ENCODE measurements around the gene COG3. TPM values are rescaled to one million over a fixed set of nuclear protein-coding genes. Genes with fewer than 3 reads are reported as not detected.

COG3 gene
- total and polyA plus RNA-seq, 2 of the 13 experiments (the other 11 are each of a cell fraction or from before 2014, with no cell fraction given), result 37.8 to 47.5 TPM

GRCh38 chr13:45464141-45464686 is 525 bp upstream of the COG3 start (continued):
- TF ChIP-seq ZNF142 (CRISPR knock-in tag; IDR thresholded peaks at IDR 0.05) (no peak), ZNF644 (CRISPR knock-in tag; IDR thresholded peaks at IDR 0.05; ENCODE audit: low read depth) (no peak), REPIN1 (CRISPR knock-in tag; IDR thresholded peaks at IDR 0.05; ENCODE audit: borderline replicate concordance, low read depth) (0 out of 2 replicates have a peak, but pooled peaks have one; percentile 10), ZMYM3 (CRISPR knock-in tag; IDR thresholded peaks at IDR 0.05) (no peak), ZSCAN21 (CRISPR knock-in tag; IDR thresholded peaks at IDR 0.05; ENCODE audit: borderline replicate concordance) (peak; percentile 49; the same call in 1 of the 2 replicates), ATF4 (CRISPR knock-in tag; IDR thresholded peaks at IDR 0.05) (0 out of 4 replicates have a peak, but pooled peaks of 1 of the 2 experiments have one; percentile 61), MATR3 (CRISPR knock-in tag; IDR thresholded peaks at IDR 0.05) (no peak), CSRNP1 (CRISPR knock-in tag; IDR thresholded peaks at IDR 0.05) (no peak), TFAP4 (IDR thresholded peaks at IDR 0.05; ENCODE audit: borderline replicate concordance, low read depth) (peak; percentile 71; the same call in 1 of the 2 replicates), RFX3 (CRISPR knock-in tag; IDR thresholded peaks at IDR 0.05) (no peak), ZNF570 (CRISPR knock-in tag; IDR thresholded peaks at IDR 0.05; ENCODE audit: borderline replicate concordance) (no peak)
